ENCODE results near the gene RACGAP1.

Gene RACGAP1

DNA sequence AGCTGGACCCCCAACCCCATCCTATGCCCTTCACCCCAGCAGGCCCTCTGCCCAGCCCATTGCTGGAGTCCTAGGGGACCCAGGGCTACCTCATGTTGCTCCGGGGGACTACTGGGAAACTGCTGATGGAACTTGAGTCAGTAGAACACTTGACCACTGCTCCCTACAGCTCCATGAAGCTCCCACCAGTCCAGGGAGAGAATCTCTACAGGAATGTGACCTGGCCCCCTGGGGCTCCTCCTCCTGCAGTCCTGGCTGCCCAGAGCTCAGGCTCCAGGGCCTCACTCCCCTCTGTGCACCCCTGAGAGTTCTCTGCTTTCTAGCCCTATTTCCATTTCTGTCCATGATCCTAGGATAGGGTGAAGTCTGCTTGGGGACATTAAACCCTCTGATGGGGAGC lies 85.6 kb downstream of the RACGAP1 start:
- DNase-seq (ENCODE audit: low read depth) = no peak

DNA sequence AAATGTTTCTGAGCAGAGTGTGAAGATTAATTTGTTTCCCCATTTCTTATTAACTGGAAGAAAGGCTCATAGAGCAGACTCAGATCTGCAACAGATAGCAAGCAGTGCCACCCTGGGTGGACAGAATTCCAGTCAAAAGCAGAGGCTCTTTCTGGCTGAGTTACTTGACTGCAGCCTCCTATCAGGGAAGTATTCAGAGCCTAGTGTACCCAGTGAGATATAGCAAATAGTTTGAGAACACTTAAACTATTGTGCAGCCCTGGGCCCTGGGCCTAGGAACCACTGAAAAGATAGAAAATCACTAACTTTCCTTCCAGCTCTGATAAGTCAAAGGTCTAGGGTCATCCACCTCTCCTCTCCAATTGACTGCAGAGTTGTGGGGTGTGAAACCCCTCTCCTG lies 86.0 kb downstream of the RACGAP1 start:
- DNase-seq (ENCODE audit: low read depth) = no peak

All from activated T-cell treated with anti-CD3 and anti-CD28 coated beads for 1 hour (primary cell).